HG03175 (cell line): ENCODE results near the gene MYH7.
"Not testable (repeated sequence)": the region's sequence is repeated elsewhere in the genome, so short reads cannot be mapped to it uniquely, and the experiment has no call there.

Source experiments
- ATAC-seq: cut with Tn5 transposase; IDR thresholded peaks from one replicate; pipeline ENCODE4 v1.9.1; 2021; ENCODE audit warnings: mild to moderate bottlenecking, moderate library complexity; ENCODE audit not compliant: unreplicated experiment

The MYH7 gene

DNA sequence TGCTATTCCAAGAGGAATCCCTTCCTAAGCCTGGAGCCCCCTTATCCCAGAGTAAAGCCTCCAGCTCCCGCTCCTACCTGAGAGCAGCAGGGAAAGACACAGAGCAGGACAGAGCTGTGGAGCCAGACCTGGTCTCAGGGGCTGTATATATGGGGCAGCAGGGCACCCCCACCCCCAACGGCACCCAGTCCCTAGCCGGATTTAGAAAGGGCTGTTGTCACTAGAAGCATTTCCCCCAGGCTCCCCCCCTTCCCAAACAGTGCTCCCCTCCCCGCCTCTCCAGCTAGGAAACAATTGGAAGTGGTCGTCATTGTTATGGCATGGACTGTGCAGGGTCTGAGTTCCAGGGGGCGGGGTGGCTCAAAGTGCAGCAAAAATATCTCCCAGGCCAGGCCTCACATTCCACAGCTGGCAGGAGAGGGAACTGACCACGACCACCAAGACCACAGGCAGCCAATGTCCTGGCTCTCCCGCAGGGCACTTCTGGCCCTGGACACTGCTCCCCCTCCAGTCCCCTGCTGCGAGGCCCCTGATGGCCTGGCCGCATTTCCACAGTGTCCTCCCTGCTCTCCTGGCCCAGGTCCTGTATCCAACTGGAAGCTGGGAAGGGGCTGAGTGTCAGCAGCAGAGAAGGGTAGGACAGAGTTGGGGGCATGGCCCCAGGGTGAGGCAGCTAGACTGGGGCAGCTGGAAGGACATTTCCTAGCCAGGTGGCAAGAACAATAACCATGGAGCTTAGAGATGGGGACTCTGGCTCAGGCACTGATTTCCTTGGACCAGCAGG, at the start of gene MYH7:
MYH7 (minus strand) TSS at position 118 of the 784 bp plus-strand sequence. CDS start 1,928 bp downstream, outside the sequence.
- ATAC-seq = no peak

DNA sequence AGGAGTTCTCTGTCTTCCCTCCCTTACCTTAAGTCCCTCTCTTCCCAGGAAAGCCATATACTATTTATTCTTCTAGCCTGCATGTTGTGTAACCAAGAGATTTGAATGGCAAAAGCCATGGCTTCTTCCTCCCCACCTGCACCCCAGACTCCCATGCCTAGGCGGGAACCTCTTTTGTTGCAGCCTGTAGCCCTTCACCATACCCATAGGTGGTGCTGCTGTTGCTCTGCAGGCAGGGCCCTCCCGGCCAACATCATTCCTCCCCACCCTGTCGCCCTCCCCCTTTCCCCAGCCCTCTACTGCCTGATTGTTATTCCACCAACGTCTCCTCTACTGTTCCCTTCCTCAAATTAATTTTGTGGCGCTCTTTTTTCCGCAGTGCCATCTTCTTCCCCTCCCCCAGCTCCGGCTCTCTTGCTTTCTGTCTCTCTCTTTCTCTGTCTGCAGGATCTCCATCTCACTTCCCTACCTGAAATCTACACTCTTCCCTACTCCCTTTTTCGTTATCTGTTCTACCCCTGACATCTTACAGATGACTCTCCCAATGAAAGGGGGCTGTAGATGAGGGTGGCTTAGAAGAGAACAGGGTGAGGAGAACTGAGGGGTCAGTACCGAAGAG, 47.9 kb upstream of the MYH7 start:
- ATAC-seq = no peak

DNA sequence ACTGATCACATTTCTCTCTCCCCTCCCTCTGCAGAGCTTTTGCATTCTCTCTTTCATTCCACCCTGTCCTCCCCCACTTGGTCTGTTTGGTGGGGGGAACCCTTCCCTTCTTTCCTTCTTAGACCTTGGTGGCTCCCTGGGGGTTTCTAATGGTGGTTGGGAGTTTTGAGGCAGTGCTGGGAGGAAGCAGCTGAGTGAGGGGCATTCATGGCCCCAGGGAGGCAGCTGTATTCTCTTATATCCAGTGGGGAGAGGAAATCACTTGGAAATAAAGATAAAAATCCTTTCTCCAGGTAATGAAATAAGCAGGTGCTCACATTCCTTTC, 47.3 kb upstream of the MYH7 start:
- no peak for ATAC-seq

DNA sequence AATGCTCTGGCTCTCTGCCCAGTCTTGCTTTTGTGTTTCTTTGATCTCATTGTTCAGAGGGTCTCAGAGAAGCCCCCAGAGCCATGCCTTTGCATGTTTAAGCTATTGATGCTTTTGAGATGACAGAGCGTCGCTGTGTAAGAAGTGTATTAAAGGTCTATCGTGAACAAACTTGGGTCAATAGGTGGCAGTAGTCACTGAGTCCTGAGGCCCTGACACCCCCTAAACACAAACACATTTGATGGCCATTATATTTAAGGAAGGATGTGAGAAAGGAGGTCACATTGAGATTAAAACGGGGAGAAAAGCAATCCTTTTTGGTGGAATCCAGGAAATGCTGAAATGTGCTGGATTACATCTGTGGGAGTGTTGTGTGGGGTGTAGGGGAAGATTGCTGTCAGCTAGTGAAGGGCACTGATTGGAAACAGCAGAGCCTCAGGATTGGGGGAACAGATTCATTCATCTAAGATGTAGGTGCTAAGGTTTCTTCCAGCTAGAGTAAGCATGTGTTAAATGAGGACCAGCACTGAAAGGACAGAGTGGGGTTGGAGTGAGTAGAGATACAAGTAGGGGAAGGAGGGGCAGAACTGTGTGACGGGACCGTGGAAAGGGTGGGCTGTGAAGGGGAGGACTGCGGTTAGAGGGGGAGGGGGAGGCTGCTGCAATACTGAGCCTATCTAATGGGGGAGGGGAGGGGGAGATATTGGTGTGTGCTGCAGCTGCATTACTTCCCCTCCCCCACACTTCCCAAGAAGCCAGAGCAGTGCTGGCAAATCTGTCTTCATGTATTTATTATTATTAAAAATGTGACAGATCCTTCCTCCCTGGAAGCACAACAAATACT, 46.7 kb upstream of the MYH7 start:
- ATAC-seq = no peak

DNA sequence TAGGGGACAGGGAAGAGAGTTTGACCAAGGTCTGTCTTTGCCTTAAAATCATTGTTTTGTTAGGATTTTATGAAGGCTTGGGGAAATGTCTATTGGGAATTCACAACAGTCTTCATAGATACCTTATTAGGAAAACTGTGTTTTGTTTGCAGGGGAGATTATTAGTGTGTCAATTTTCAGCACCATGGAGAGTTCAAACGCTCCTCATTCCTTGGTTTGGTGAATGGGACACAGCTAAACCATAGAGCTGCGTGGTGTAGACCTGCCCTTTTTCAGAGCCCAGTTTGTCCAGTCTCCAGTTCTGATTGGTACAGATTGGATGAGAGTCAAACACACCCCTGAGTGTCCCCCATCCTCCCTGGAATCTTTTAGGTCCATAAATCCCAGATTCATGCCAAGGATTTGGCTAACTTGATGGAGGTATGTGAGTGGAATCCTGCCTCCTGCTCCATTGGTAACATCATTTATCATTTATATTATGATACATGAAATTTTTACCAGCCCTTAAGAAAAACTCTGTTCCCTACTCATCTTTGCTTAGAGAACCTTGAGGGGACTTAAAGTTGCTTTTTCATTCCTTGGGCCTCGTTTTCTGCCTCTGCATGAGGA, 46.0 kb upstream of the MYH7 start:
- no peak for ATAC-seq

DNA sequence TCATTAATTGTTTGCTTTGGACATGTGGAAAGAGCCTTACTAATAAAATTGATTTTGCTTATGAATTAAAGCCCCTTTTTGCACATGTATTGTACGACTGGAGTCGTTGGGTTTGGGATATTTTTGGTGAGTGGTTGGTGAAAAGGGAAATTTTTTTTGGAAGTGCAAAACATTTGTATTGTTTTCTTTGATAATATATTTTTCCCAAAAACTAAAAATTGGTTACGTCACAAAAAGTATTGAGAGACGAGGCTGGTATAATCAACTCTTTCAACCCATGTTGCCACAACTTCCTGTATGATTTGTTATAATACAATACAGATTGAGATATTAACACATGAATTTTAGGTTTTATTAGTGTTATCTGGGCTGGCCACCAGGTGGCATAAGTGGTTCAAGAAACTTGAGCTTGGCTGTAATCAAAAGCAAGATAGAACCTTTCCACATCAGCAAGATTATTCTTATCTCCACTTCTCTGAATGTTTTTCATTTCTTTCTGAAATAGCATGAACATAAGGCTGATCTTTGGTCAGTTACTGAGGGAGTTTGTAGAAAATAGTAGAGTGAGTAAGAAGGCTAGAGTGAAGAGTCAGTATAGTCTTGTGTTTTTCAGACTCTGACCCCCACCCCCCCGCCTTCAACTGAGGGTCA, 42.8 kb upstream of the MYH7 start:
- no peak for ATAC-seq

DNA sequence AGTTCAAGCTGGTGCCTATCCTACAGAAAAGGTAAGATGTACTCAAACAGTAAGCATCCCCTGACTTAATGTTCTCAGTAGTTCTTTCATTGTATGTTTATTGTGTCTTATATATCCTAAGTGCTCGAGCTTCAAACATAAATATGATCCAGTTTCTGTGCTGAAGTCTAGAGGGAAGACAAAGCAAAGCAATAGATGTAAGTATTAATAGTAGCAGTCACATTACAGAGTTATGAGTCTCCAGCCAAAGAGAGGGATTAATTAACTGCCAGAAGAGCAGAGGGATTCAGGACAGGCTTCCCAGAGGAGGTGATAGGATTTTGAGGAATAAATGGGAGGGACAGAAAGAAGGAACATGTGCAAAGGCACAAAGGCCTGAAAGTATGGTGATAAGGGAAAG, 35.5 kb upstream of the MYH7 start:
- ATAC-seq = no peak

DNA sequence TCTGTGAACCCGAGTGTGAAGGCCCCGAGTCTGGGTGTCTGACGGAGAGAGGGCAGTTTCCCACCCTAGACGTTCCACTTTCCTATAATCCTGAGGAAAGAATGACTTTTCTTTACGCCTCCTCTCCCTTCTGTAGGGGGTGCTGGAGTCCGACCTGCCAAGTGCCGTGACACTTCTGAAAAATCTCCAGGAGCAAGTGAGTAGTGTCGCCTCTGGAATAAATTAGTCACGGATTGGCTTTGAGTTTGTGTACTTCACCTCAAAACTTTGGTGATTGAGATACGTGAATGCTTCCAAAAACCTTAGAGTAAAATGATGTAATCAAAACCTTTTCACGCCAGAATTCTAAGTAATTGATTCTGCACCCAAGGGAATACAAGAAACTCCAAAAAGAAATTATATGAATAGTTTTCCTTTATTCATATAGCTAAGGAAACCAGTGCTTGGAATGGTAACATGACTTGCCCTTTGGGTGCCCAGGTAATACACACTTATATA, 34.5 kb upstream of the MYH7 start:
- peak; percentile 8 for ATAC-seq

DNA sequence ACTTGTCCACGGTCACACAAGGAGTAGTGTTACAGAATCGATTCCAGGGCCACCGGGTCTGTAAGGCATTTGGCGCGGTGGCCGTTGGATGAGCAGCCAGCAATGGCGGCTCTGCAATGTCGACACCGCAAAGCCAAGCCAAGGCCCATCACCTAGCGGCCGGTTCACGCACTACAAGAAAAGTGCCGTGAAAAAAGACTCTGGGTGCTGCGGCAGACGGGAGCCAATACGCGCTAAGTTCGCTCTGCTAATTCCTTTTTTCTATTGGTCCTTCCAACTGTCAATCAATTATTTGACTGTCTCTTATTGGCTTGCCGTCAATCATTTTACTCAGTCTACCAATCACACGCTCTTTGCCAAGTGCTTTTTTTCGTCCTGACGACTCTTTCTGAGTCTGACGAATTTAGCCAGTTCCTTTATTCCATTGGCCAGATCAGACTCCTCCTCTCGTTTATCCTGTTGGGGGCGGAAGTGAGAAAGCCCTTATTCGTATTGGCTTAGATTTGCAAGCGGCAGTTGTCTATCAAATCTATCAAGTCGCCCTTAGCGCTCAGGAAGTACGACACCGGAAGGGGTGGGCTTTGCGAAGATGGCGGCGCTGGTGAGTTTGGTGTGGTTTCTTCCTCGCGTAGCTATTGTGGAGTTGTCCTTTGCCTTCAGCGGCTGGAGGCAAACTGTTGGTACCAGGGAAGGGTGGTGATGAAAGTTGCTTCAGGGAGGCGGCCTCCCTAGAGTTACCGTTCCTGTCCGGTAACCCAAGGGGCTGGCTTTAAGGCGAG, 33.9 kb upstream of the MYH7 start, which contains the start of gene NGDN:
NGDN (plus strand) TSS at position 577 of the 779 bp plus-strand sequence; CDS start at position 590, 13 bp downstream.
- peak; percentile 91 for ATAC-seq

DNA sequence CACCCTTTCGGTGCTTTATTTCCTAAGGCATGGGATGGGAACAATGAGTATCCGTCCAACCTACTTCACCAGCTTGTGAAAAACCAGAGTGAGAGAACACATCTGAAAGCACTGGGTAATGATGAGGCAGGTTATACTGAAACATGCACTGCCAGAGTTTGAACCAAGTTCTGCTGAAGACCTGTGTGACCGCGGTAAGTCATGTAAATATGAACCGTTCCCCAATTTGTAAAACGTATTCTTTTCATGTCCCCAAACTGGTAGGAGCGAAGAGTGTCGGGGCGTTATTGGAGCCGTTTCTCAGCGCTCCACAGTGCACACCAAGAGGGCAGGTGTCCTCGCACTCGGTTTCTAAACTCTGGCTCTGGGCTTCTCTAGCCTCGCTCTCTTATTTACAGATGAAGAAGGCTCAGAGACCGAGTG, 33.3 kb upstream of the MYH7 start:
- ATAC-seq = no peak

DNA sequence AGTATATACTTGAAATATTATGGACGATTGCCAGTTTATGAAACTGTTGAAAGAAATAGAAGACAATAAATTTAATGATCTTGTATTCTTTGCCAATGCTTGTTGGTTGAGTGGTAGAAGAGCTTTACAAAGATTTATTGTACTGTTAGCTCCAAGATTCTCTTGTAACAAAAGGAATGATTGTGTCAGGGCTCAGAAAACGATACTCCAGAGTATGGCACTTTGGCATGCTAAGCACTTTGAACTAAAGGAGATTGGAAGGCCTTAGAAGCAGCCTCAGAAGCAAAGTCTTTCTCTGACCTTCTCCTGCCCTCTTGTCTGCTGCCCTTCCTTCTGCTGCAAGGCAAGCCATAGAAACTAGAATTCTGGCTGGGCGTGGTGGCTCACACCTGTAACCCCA, 29.8 kb upstream of the MYH7 start:
- no peak for ATAC-seq

DNA sequence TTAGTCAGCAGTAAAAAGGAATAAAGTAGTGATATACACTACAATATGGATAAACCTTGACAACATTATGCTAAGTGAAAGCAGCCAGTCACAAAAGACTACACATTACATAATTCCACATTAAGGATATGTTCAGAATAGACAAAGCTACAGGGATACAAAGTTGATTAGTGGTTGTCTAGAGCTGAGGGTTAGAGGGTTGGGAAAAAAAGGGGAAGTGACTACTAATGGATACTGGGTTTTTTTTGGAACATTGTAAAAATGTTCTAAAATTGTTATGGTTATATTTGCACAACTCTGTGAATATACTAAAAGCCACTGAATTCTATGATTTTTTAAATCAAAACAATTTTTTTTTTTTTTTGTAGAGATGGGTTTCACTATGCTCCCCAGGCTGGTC, 29.2 kb upstream of the MYH7 start:
- ATAC-seq = no peak

DNA sequence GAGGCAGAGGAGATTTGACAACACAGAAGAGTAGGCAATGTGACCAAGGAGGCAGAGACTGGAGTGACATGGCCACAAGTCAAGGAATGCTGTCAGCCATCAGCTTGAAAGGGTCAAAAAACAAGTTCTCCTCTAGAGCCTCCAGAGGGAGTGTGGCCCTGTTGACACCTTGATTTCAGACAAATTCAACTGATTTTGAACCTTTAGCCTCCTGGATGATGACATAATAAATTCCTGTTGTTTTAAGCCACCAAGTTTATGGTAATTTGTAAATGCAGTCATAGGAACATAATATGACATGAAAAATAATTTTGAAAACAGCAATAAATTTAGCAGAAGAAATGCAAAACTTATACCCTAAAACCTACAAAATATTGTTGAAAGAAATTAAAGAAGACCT, 25.5 kb upstream of the MYH7 start:
- ATAC-seq = no peak

DNA sequence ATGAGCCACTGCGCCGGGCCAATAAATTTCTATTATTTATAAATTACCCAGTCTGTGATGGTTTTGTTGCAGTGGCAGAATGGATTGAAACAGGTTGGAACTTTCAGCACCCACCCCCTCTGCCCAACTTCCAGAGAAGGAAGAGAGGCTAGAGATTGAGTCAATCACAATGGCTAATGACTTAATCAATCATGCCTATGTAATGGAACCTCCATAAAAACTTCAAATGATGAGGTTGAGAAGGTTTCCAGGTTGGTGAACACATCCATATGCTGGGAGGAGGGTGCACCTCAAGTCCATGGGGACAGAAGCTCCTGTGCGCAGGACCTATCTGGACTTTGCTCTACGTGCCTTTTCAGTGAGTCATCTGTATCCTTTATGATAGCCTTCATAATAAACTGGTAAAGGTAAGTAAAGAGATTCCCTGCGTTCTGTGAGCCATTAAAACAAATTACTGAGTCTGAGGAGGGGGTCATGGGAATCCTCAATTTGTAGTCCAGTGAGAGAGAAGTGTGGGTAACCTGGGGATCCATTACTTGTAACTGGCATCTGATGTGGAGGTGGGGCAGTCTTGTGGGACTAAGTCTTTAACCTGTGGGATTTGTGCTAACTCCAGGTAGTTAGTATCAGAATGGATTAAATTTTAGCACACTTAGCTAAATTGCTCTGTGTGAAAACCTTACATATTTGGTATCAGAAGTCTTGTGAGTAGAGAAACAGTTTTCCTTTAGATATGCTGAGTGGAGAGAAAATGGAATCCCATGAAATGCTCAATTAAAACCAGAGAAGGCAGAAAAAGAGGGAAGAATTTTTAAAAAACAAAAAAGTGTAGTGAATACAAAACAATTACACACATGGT, 22.4 kb upstream of the MYH7 start:
- no peak for ATAC-seq

DNA sequence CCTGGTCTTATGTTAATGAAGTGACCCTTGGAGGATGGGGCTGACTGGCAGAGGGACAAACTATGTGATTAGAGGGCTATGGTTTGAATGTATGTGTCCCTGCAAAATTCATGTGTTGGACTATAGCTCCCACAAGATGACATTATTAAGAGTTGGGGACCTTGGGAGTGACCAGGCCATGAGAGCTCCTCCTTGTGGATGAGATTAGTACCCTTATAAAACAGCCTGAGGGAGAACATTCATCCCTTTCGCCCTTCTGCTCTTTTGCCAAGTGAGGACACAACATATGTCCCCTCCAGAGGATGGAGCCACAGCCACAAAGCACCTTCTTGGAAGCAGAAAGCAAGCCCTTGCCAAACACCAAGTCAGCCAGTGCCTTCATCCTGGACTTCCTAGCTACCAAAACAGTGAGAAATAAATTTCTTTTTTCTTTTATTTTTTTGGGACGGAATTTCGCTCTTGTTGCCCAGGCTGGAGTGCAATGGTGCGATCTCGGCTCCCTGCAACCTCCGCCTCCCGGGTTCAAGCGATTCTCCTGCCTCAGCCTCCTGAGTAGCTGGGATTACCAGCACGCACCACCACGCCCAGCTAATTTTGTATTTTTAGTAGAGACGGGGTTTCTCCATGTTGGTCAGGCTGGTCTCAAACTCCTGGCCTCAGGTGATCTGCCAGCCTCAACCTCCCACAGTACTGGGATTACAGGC, 21.6 kb upstream of the MYH7 start:
- ATAC-seq = not testable (repeated sequence)

DNA sequence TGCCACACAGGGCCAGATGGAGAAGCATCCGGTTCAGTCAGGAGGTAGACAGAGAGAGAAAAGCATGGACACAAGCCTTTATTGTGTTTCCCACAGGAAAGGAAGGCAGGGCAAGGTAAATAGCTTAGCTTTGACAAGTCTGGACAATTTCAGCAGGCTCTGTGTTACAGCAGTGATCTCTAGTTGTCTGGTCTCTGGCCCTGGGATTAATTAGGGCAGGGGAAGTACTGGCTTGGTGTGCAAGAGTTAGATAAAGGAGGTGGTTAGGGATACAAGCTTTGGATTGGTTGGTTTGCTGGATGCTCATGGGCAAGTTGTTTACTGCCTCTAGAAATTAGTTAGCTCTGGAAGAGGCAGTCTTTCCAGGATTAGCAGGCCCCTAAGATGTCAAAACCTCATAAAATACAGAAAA, 19.0 kb upstream of the MYH7 start:
- no peak for ATAC-seq

DNA sequence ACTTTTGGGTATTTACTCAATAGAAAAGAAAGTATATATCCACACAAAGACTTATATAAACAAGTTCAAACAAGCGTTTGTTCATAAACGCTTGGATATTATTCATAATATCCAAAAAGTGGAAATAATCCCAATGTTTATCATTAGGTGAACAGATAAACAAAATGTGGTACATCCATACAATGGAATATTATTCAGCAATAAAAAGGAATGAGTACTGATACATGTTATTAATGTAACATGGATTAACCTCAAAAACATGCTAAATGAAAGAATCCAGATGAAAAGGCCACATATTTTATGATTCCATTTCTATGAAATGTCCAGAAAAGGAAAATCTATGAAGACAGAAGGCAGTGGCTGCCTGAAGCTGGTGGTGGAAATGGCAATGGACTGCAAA, 16.8 kb upstream of the MYH7 start:
- no peak for ATAC-seq

DNA sequence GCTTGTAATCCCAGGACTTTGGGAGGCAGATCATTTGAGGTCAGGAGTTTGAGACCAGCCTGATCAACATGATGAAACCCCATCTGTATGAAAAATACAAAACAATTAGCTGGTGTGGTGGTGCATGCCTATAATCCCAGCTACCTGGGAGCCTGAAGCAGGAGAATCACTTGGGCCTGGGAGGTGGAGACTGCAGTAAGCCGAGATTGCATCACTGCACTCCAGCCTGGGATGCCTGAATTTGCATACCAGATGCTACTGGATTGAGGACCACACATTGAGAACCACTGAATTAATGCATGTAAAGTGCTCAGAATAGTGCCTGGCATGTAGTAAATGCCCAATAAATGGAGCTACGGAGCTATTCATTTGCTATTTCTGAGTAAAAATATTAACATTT, 14.9 kb upstream of the MYH7 start:
- no peak for ATAC-seq
